Lower lobe of right lung (tissue), 2 donors: ENCODE results near the gene PPP1R3A. TPM values are rescaled to one million over a fixed set of nuclear protein-coding genes. Genes with fewer than 3 reads are reported as not detected.

ENCODE experiments used
- ATAC-seq, 2 donors: fragments of 200-7000 bp; cut with Tn5 transposase; one replicate each; pipeline ENCODE4 v1.9.1; 2020 to 2022; ENCODE audit warnings: mild to moderate bottlenecking in 2 of 2, moderate library complexity in 2 of 2
- DNase-seq: peaks from one replicate; pipeline ENCODE4 v3.0.0-alpha.2; 2020
- H3K27ac ChIP-seq: fragments of 200-600 bp; one replicate; pipeline ENCODE4 v1.8.0; 2022
- H3K27me3 ChIP-seq: fragments of 200-600 bp; one replicate; pipeline ENCODE4 v1.8.0; 2022; ENCODE audit warnings: low read depth
- H3K36me3 ChIP-seq: fragments of 200-600 bp; one replicate; pipeline ENCODE4 v1.8.0; 2022; ENCODE audit warnings: mild to moderate bottlenecking
- H3K4me1 ChIP-seq: fragments of 200-600 bp; one replicate; pipeline ENCODE4 v1.8.0; 2022
- H3K4me3 ChIP-seq: fragments of 200-600 bp; one replicate; pipeline ENCODE4 v1.8.0; 2022; ENCODE audit warnings: mild to moderate bottlenecking
- H3K9me3 ChIP-seq: fragments of 200-600 bp; one replicate; pipeline ENCODE4 v1.8.0; 2022
- intact Hi-C: fragments of 100-400 bp; cut with DNase I; formaldehyde crosslinking; loops from one replicate; pipeline ENCODE4 v1.11.0; 2022
- long read RNA-seq: library from polyadenylated mRNA; unstranded; transcript quantifications from one replicate; pipeline ENCODE4 v2.0.0, GENCODE V29; 2021
- total RNA-seq: library from RNA; stranded (reverse); fragmentation: NEBNext Ultra II Directional; extraction: Animal tissue kit (Norgen Biotek cat#: 25700); gene quantifications from one replicate; pipeline ENCODE4 v1.2.1, GENCODE V29; 2021
- TF ChIP-seq, protein P1 (sequence below): fragments of 200-600 bp; IDR thresholded peaks from one replicate; pipeline ENCODE4 v1.8.0; 2022; ENCODE audit warnings: antibody characterized with exemption, mild to moderate bottlenecking
- donor health status: DM: no; HTN: yes; CAD: no; lungs with severe emphysema.

PPP1R3A gene
- total RNA-seq, result 0.24 TPM
- long read RNA-seq, result 0 reads

DNA sequence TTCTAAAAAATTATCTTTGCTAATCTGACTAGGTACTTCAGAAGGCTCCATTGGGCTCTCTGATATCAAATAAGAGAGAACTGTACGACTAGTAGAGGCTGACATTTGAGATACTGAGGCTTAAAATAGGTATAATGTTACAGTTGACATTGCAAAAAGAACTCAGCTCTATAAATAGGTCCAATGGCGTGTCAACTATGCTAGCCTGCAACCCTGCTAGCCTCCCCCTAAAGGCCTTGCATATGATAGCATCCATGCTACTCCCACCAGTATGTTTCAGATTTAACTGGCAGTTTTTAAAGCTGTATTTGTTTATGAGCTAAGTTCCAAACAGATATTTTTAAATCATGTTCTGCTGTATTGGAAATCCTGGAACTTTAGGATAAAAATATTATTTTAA lies at the start of gene PPP1R3A:
TSS of gene PPP1R3A (minus strand) at position 64 of the 400 bp plus-strand sequence. CDS start at position 51, 13 bp downstream.
- no peaks in the 10 kb centered on the region for H3K36me3 ChIP-seq
- TF ChIP-seq, protein P1, sequence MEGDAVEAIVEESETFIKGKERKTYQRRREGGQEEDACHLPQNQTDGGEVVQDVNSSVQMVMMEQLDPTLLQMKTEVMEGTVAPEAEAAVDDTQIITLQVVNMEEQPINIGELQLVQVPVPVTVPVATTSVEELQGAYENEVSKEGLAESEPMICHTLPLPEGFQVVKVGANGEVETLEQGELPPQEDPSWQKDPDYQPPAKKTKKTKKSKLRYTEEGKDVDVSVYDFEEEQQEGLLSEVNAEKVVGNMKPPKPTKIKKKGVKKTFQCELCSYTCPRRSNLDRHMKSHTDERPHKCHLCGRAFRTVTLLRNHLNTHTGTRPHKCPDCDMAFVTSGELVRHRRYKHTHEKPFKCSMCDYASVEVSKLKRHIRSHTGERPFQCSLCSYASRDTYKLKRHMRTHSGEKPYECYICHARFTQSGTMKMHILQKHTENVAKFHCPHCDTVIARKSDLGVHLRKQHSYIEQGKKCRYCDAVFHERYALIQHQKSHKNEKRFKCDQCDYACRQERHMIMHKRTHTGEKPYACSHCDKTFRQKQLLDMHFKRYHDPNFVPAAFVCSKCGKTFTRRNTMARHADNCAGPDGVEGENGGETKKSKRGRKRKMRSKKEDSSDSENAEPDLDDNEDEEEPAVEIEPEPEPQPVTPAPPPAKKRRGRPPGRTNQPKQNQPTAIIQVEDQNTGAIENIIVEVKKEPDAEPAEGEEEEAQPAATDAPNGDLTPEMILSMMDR, result no peak
- H3K27ac ChIP-seq, result no peak within 1 kb of the TSS
- no peaks in the 10 kb centered on the region for H3K4me1 ChIP-seq
- intact Hi-C loops, result no loop called here
- no peaks in the 10 kb centered on the region for H3K27me3 ChIP-seq
- ATAC-seq (no peak), DNase-seq (no peak)
- no peak within 1 kb of the TSS for H3K4me3 ChIP-seq
- H3K9me3 ChIP-seq, result no peaks in the 10 kb centered on the region

- no peak for ATAC-seq
- TF ChIP-seq, protein P1, result no peak
- no peak for DNase-seq
These were observed 44.5 kb upstream of the PPP1R3A start for GRCh38 chr7:113963356-113963755.

DNA sequence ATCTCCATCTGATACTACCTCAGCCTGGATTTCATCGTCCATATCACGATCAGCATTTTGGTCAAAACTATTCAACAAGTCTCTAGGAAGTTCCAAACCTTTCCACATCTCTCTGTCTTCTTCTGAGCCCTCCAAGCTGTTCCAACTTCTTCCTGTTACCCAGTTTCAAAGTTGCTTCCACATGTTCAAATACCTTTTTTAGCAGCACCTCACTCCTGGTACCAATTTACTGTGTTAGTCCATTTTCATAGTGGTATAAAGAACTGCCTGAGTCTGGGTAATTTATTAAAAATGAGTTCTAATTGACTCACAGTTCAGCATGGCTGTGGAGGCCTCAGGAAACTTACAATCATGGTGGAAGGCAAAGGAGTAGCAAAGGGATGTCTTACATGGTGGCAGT lies 41.1 kb upstream of the PPP1R3A start:
- TF ChIP-seq, protein P1, result no peak
- Histone ChIP-seq H3K36me3 (no peaks in the 10 kb centered on the region), H3K27me3 (no peaks in the 10 kb centered on the region), H3K4me1 (no peaks in the 10 kb centered on the region), H3K27ac (no peak overlapping the region), H3K9me3 (peaks cover 4% of the 10 kb centered on the region), H3K4me3 (no peak overlapping the region)
- no peak for DNase-seq
- intact Hi-C loops, result no loop called here
- ATAC-seq, result no peak

More at GRCh38 chr7:113963356-113963755, 44.5 kb upstream of the PPP1R3A start:
- no peak overlapping the region for H3K4me3 ChIP-seq
- H3K4me1 ChIP-seq, result no peaks in the 10 kb centered on the region
- peaks cover 4% of the 10 kb centered on the region for H3K9me3 ChIP-seq
- H3K36me3 ChIP-seq, result no peaks in the 10 kb centered on the region
- H3K27ac ChIP-seq, result no peak overlapping the region
- H3K27me3 ChIP-seq, result no peaks in the 10 kb centered on the region
- intact Hi-C loops, result no loop called here

DNA sequence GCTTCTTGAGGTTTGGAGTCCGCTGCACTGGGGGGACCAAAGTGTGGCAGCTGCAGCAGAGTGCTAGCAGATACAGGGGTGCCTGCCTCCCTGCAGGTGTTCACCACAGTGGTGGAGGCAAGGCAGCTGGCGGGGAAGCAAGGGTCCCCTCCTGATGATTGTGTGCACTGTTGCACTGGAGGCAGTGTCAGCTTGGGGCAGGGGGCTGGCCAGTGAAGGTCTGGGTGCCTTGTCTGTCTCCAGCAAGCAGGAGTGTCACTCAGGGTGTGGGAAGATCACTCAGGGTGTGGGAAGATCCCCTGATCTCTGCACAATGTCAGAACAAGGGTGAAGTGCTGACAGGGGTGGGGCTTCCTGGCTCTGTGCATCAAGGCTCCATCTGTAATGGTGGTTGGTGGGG lies 36.3 kb upstream of the PPP1R3A start:
- Histone ChIP-seq H3K4me3 (no peak overlapping the region), H3K9me3 (peaks cover 25% of the 10 kb centered on the region), H3K4me1 (no peaks in the 10 kb centered on the region), H3K27ac (no peak overlapping the region), H3K27me3 (no peaks in the 10 kb centered on the region), H3K36me3 (no peaks in the 10 kb centered on the region)
- intact Hi-C loops, result no loop called here
- DNase-seq (no peak), ATAC-seq (no peak)
- TF ChIP-seq, protein P1, result no peak

GRCh38 chr7:113953553-113953952 lies 34.7 kb upstream of the PPP1R3A start:
- no peak for ATAC-seq
- Histone ChIP-seq H3K27me3 (no peaks in the 10 kb centered on the region), H3K36me3 (no peaks in the 10 kb centered on the region), H3K27ac (no peak overlapping the region), H3K4me1 (no peaks in the 10 kb centered on the region), H3K4me3 (no peak overlapping the region), H3K9me3 (peaks cover 21% of the 10 kb centered on the region)
- no peak for DNase-seq
- intact Hi-C loops, result no loop called here
- TF ChIP-seq, protein P1, result no peak
